GM23338 (cell line): ENCODE measurements around the gene SUV39H2. TPM values are rescaled to one million over a fixed set of nuclear protein-coding genes. Genes with fewer than 3 reads are reported as not detected.
"Not testable (repeated sequence)": the region's sequence is repeated elsewhere in the genome, so short reads cannot be mapped to it uniquely, and the experiment has no call there.

ENCODE experiments used
- ATAC-seq: fragments of 200-7000 bp; cut with Tn5 transposase; 3 replicates; pipeline ENCODE4 v1.9.1; 2020
- DNase-seq: peaks from one replicate; pipeline ENCODE4 v3.0.0-alpha.2; 2015; ENCODE audit warnings: low spot score
- H2AFZ ChIP-seq: fragments of 200-600 bp; sonication (generic); 2 replicates; pipeline ENCODE4 v1.8.0; 2016; ENCODE audit warnings: antibody characterized with exemption, mild to moderate bottlenecking, moderate library complexity
- H3F3A ChIP-seq: fragments of 200-600 bp; sonication (generic); replicated peaks from 2 replicates; pipeline ENCODE4 v1.8.0; 2017; ENCODE audit warnings: antibody characterized with exemption, mixed run types, low read depth
- H3K27ac ChIP-seq: fragments of 200-600 bp; sonication (generic); 2 replicates; pipeline ENCODE4 v1.6.1; 2016; ENCODE audit warnings: low read depth
- H3K27me3 ChIP-seq: fragments of 200-600 bp; sonication (generic); 2 replicates; pipeline ENCODE4 v1.8.0; 2016; ENCODE audit warnings: mild to moderate bottlenecking, mixed run types, moderate library complexity; ENCODE audit not compliant: insufficient read depth
- H3K36me3 ChIP-seq: fragments of 200-600 bp; sonication (generic); 2 replicates; pipeline ENCODE4 v1.8.0; 2016; ENCODE audit warnings: mild to moderate bottlenecking; ENCODE audit not compliant: insufficient read depth
- H3K4me1 ChIP-seq: fragments of 200-600 bp; sonication (generic); 2 replicates; pipeline ENCODE4 v1.8.0; 2016; ENCODE audit warnings: mild to moderate bottlenecking, moderate library complexity; ENCODE audit not compliant: insufficient read depth
- H3K4me2 ChIP-seq: fragments of 200-600 bp; sonication (generic); 2 replicates; pipeline ENCODE4 v1.7.1; 2017; ENCODE audit warnings: mixed run types
- H3K4me3 ChIP-seq: fragments of 200-600 bp; sonication (generic); 2 replicates; pipeline ENCODE4 v1.6.1; 2016; ENCODE audit warnings: mixed run types
- H3K79me2 ChIP-seq: fragments of 200-600 bp; sonication (generic); replicated peaks from 2 replicates; pipeline ENCODE4 v1.8.0; 2017; ENCODE audit warnings: mild to moderate bottlenecking; ENCODE audit not compliant: insufficient read depth
- H3K9me2 ChIP-seq: fragments of 200-600 bp; sonication (generic); 2 replicates; pipeline ENCODE4 v1.8.0; 2017; ENCODE audit not compliant: insufficient read depth
- H4K20me1 ChIP-seq: fragments of 200-600 bp; sonication (generic); replicated peaks from 2 replicates; pipeline ENCODE4 v1.8.0; 2017; ENCODE audit warnings: mild to moderate bottlenecking; ENCODE audit not compliant: insufficient read depth
- H3K27ac Mint-ChIP-seq: 2 replicates; pipeline ENCODE4 v1.8.0; 2020; ENCODE audit warnings: inconsistent platforms, mild to moderate bottlenecking, moderate library complexity, mixed read lengths
- H3K27me3 Mint-ChIP-seq: 3 replicates; pipeline ENCODE4 v1.8.0; 2022; ENCODE audit warnings: low read depth, mild to moderate bottlenecking, moderate library complexity, mixed read lengths, inconsistent platforms; ENCODE audit not compliant: insufficient read depth, poor library complexity
- H3K36me3 Mint-ChIP-seq: 3 replicates; pipeline ENCODE4 v1.8.0; 2021; ENCODE audit warnings: low read depth, mild to moderate bottlenecking, inconsistent platforms, moderate library complexity, mixed read lengths
- H3K4me1 Mint-ChIP-seq: 3 replicates; pipeline ENCODE4 v1.8.0; 2020; ENCODE audit warnings: mild to moderate bottlenecking, inconsistent platforms, mixed read lengths
- H3K4me3 Mint-ChIP-seq: 3 replicates; pipeline ENCODE4 v1.8.0; 2021; ENCODE audit warnings: moderate library complexity, mild to moderate bottlenecking, inconsistent platforms, mixed read lengths
- H3K9me3 Mint-ChIP-seq: 3 replicates; pipeline ENCODE4 v1.8.0; 2020; ENCODE audit warnings: moderate library complexity, mild to moderate bottlenecking, inconsistent platforms, mixed read lengths
- NANOG ChIP-seq: IDR thresholded peaks from 2 replicates; pipeline ENCODE4 v1.6.1; 2016; ENCODE audit warnings: antibody characterized with exemption, borderline replicate concordance
- POLR2AphosphoS5 ChIP-seq: IDR thresholded peaks from 2 replicates; pipeline ENCODE4 v1.6.1; 2016; ENCODE audit warnings: antibody characterized with exemption, low read depth
- polyA plus RNA-seq: library from polyadenylated mRNA; unstranded; fragments of >200 nt; fragmentation: Nextera tagmentation; extraction: Ambion mirVana; gene quantifications from 2 replicates; pipeline ENCODE4 v1.2.1, GENCODE V29; 2016
- total RNA-seq: library from RNA; depleted of rRNA; stranded (reverse); fragments of >200 nt; shearing (Covaris generic); gene quantifications from 2 replicates; pipeline ENCODE4 v1.2.3, GENCODE V29; 2014

SUV39H2 gene
- total and polyA plus RNA-seq, 2 experiments from 2014 or later, result 33.3 to 59.1 TPM

DNA sequence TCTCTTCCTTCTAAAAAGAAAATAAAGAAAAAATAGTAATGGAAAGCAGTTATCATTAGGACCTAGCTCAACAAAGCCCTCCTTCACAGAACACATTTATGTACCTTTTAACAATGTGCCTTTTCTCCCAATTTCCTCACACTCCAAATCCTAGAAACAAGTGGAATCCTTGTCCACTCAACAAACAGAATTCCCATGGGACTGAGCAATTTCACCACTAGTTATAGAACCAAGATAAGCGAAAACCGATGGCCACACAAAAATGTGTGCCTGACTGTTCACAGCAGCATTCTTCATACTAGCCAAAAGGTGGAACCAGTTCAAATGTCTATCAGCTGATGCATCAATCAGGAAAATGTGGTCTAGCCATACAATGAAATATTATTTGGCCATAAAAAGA, 57.9 kb downstream of the SUV39H2 start:
- Mint-ChIP-seq H3K4me1 (no peaks in the 10 kb centered on the region; the same call in 2 of the 3 replicates), H3K27ac (no peak overlapping the region), H3K4me3 (no peak overlapping the region), H3K36me3 (peaks cover 40% of the 10 kb centered on the region), H3K9me3 (no peaks in the 10 kb centered on the region), H3K27me3 (no peaks in the 10 kb centered on the region)
- ATAC-seq (no peak), DNase-seq (no peak)
- no peaks in the 10 kb centered on the region for H3K79me2 ChIP-seq
- no peak overlapping the region for H3K4me2 ChIP-seq
- no peaks in the 10 kb centered on the region for H3K27me3 ChIP-seq
- no peaks in the 10 kb centered on the region for H4K20me1 ChIP-seq
- H3F3A ChIP-seq, result no peaks in the 10 kb centered on the region
- H3K36me3 ChIP-seq, result no peaks in the 10 kb centered on the region
- no peak overlapping the region for H2AFZ ChIP-seq
- no peak overlapping the region for H3K27ac ChIP-seq
- no peaks in the 10 kb centered on the region for H3K9me2 ChIP-seq
- no peak overlapping the region for H3K4me3 ChIP-seq
- TF ChIP-seq POLR2AphosphoS5 (no peak), NANOG (no peak)
- H3K4me1 ChIP-seq, result no peaks in the 10 kb centered on the region; the same call in 1 of the 2 replicates

DNA sequence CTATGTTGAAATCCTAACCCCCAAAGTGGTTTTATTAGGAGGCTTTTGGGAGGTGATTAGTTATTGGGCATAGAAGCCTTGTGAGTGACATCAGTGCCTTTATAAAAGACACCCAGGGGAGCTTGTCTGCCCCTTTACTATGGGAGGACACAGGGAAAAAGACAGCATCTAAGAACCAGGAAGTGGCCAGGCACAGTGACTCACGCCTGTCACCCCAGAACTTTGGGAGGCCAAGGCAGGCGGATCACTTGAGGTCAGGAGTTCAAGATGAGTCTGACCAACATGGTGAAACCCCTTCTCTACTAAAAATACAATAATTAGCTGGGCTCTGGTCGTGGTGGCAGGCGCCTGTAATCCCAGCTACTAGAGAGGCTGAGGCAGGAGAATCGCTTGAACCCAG, 60.3 kb downstream of the SUV39H2 start:
- H3K4me3 Mint-ChIP-seq, H3K9me3 Mint-ChIP-seq: not testable (repeated sequence)

DNA sequence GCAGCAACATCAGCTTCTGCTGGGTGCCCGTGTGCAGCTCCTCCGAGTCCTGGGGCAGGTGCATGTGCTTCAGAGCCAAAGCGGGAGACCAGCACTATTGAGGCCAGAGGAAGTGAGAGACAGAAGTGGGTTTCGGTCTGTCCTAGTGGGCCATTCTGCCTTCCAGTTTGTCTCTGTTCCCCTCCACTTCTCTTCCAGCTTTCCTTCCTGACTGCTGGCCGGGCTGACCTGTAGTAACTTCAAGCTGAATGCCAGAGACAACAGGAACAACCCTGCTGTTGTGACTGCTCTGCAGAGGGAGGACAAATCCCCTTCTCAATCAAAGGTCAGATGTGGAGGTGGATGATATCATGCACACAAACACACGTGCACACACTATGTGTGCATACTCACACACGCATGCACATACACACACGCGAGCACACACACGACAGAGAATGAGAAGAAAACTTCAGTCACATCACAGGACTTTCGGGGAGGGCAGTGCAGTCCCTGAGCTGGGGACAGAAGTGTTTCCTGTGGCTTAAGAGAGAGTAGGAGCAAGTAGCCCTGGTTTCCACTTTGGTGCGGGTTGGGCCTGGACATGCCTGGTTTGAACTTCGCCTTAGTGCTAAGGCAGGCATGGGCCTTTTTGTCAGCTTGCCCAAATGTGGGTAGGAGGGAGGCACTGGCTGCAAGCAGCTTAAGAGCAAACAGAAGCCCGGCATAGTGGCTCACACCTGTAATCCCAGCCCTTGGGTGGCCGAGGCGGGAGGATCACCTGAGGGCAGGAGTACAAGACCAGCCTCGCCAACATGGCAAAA, 63.7 kb downstream of the SUV39H2 start:
- not testable (repeated sequence) for H3K4me1 ChIP-seq, DNase-seq, H3K27ac ChIP-seq, H3K4me1 Mint-ChIP-seq, H3K79me2 ChIP-seq, H3K27me3 Mint-ChIP-seq, H4K20me1 ChIP-seq, H3K27me3 ChIP-seq, ATAC-seq, H3F3A ChIP-seq, H3K4me3 ChIP-seq, H3K4me2 ChIP-seq, H3K9me2 ChIP-seq, H3K4me3 Mint-ChIP-seq, H2AFZ ChIP-seq, H3K9me3 Mint-ChIP-seq
- H3K36me3 Mint-ChIP-seq, result peaks cover 23% of the 10 kb centered on the region
- H3K27ac Mint-ChIP-seq, result 0 out of 2 replicates have a peak overlapping the region, but pooled peaks have one; percentile 5
- peaks cover 11% of the 10 kb centered on the region; the same call in 1 of the 2 replicates for H3K36me3 ChIP-seq

More for the DNA sequence above, 60.3 kb downstream of the SUV39H2 start:
- not testable (repeated sequence) for H3K27ac ChIP-seq, H3K79me2 ChIP-seq, H4K20me1 ChIP-seq, H3K4me2 ChIP-seq, H3F3A ChIP-seq, H3K4me1 Mint-ChIP-seq, ATAC-seq, H2AFZ ChIP-seq, H3K27me3 ChIP-seq, DNase-seq, H3K9me2 ChIP-seq, H3K36me3 ChIP-seq, H3K27ac Mint-ChIP-seq, H3K4me1 ChIP-seq, H3K27me3 Mint-ChIP-seq, H3K4me3 ChIP-seq
- H3K36me3 Mint-ChIP-seq, result peaks cover 26% of the 10 kb centered on the region

DNA sequence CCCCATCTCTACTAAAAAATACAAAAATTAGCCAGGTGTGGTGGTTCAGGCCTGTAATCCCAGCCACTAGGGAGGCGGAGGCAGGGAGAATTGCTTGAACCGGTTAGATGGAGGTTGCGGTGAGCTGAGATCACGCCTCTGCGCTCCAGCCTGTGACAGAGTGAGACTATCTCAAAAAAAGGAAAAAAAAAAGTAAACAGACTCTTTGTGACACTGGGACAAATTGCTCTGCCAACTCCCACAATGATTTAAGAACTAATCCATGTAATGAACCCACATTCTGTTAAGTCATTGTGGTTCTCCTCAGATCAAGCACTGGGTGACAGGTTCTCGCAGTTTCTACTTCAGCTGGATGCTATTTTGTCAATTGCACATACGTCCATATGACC, 64.3 kb downstream of the SUV39H2 start:
- H3K79me2 ChIP-seq, H3K4me3 ChIP-seq, H3K4me2 ChIP-seq, H3K9me3 Mint-ChIP-seq, H3K4me1 ChIP-seq, H2AFZ ChIP-seq, H4K20me1 ChIP-seq, H3F3A ChIP-seq, H3K27me3 Mint-ChIP-seq, H3K4me3 Mint-ChIP-seq, H3K27ac Mint-ChIP-seq, H3K4me1 Mint-ChIP-seq, H3K27me3 ChIP-seq, ATAC-seq, H3K9me2 ChIP-seq, H3K27ac ChIP-seq, DNase-seq: not testable (repeated sequence)
- peaks cover 11% of the 10 kb centered on the region; the same call in 1 of the 2 replicates for H3K36me3 ChIP-seq
- H3K36me3 Mint-ChIP-seq, result peaks cover 24% of the 10 kb centered on the region
